Ascending aorta (tissue), 2 donors: ENCODE results near the gene ITPRIPL2. TPM values are rescaled to one million over a fixed set of nuclear protein-coding genes. Genes with fewer than 3 reads are reported as not detected.

Experiments
- DNase-seq, 2 donors: peaks; one replicate each; pipeline ENCODE4 v3.0.0-alpha.2; 2019; ENCODE audit warnings: low spot score in 2 of 2
- H3K27ac ChIP-seq, 2 donors: fragments of 200-600 bp; sonication (generic); one replicate each; pipeline ENCODE4 v1.5.1; 2016 to 2017; ENCODE audit warnings: mild to moderate bottlenecking in 1 of 2
- H3K27me3 ChIP-seq: fragments of 200-600 bp; sonication (generic); one replicate; pipeline ENCODE4 v1.5.1; 2017
- H3K36me3 ChIP-seq, 2 donors: fragments of 200-600 bp; sonication (generic); one replicate each; pipeline ENCODE4 v1.5.1; 2016
- H3K4me1 ChIP-seq, 2 donors: fragments of 200-600 bp; sonication (generic); one replicate each; pipeline ENCODE4 v1.5.1; 2016 to 2017; ENCODE audit warnings: mild to moderate bottlenecking in 1 of 2
- H3K4me3 ChIP-seq, 2 donors: fragments of 200-600 bp; sonication (generic); one replicate each; pipeline ENCODE4 v1.5.1; 2016 to 2017; ENCODE audit warnings: mild to moderate bottlenecking in 1 of 2
- H3K9me3 ChIP-seq, 2 donors: fragments of 200-600 bp; sonication (generic); one replicate each; pipeline ENCODE4 v1.5.1; 2016
- CTCF ChIP-seq, 3 experiments: fragments of 200-600 bp in 2 of 3; fragments of 450-650 bp in 1 of 3; sonication (generic) in 2 of 3; IDR thresholded peaks; one replicate each; pipeline ENCODE4 v1.5.1; 2016 to 2019; ENCODE audit warnings: antibody characterized with exemption in 3 of 3, mild to moderate bottlenecking in 1 of 3, moderate library complexity in 1 of 3
- intact Hi-C: fragments of 100-400 bp; cut with DNase I; formaldehyde crosslinking; loops from one replicate; pipeline ENCODE4 v1.15.1; 2023
- total RNA-seq: library from RNA; depleted of rRNA; stranded (reverse); fragments of >200 nt; gene quantifications from one replicate; pipeline ENCODE4 v1.1.0, GENCODE V29; 2016

Gene ITPRIPL2
- total RNA-seq, 1 donor from 2014 or later = 94.5 TPM

GRCh38 chr16:19131825-19132218 lies 18.1 kb downstream of the ITPRIPL2 start:
- no peak for TF ChIP-seq CTCF (IDR thresholded peaks at IDR 0.05)
- H3K4me3 ChIP-seq = no peak overlapping the region
- no peaks in the 10 kb centered on the region for H3K4me1 ChIP-seq
- peak overlapping the region; percentile 47 to 49 for H3K27ac ChIP-seq
- intact Hi-C loops = no loop called here
- DNase-seq = no peak
- H3K36me3 ChIP-seq = no peaks in the 10 kb centered on the region
- no peaks in the 10 kb centered on the region for H3K27me3 ChIP-seq
- H3K9me3 ChIP-seq = no peaks in the 10 kb centered on the region

GRCh38 chr16:19132255-19132654 lies 18.5 kb downstream of the ITPRIPL2 start:
- no peaks in the 10 kb centered on the region for H3K4me1 ChIP-seq
- H3K4me3 ChIP-seq = no peak overlapping the region
- no peaks in the 10 kb centered on the region for H3K9me3 ChIP-seq
- no peak overlapping the region for H3K27ac ChIP-seq
- DNase-seq = no peak
- intact Hi-C loops = no loop called here
- no peak for TF ChIP-seq CTCF (IDR thresholded peaks at IDR 0.05)
- no peaks in the 10 kb centered on the region for H3K27me3 ChIP-seq
- H3K36me3 ChIP-seq = no peaks in the 10 kb centered on the region

GRCh38 chr16:19132898-19133297 lies 19.1 kb downstream of the ITPRIPL2 start:
- Histone ChIP-seq H3K9me3 (no peaks in the 10 kb centered on the region), H3K4me1 (no peaks in the 10 kb centered on the region), H3K4me3 (no peak overlapping the region), H3K27ac (no peak overlapping the region), H3K36me3 (no peaks in the 10 kb centered on the region), H3K27me3 (no peaks in the 10 kb centered on the region)
- DNase-seq = no peak
- intact Hi-C loops = no loop called here
- TF ChIP-seq CTCF (IDR thresholded peaks at IDR 0.05) = no peak

GRCh38 chr16:19133600-19133999 lies 19.8 kb downstream of the ITPRIPL2 start:
- H3K9me3 ChIP-seq = no peaks in the 10 kb centered on the region
- no peaks in the 10 kb centered on the region for H3K27me3 ChIP-seq
- DNase-seq = no peak
- TF ChIP-seq CTCF (IDR thresholded peaks at IDR 0.05) = no peak
- no peaks in the 10 kb centered on the region for H3K4me1 ChIP-seq
- intact Hi-C loops = no loop called here
- no peak overlapping the region for H3K4me3 ChIP-seq
- no peak overlapping the region for H3K27ac ChIP-seq
- H3K36me3 ChIP-seq = no peaks in the 10 kb centered on the region

- Histone ChIP-seq H3K4me3 (no peak overlapping the region), H3K9me3 (no peaks in the 10 kb centered on the region), H3K4me1 (no peaks in the 10 kb centered on the region), H3K36me3 (no peaks in the 10 kb centered on the region), H3K27me3 (no peaks in the 10 kb centered on the region), H3K27ac (no peak overlapping the region)
- intact Hi-C loops = no loop called here
- DNase-seq = no peak
- no peak for TF ChIP-seq CTCF (IDR thresholded peaks at IDR 0.05)
These were observed 21.6 kb downstream of the ITPRIPL2 start for GRCh38 chr16:19135201-19135842.
